ENCODE results near the gene PAGR1.

DNA sequence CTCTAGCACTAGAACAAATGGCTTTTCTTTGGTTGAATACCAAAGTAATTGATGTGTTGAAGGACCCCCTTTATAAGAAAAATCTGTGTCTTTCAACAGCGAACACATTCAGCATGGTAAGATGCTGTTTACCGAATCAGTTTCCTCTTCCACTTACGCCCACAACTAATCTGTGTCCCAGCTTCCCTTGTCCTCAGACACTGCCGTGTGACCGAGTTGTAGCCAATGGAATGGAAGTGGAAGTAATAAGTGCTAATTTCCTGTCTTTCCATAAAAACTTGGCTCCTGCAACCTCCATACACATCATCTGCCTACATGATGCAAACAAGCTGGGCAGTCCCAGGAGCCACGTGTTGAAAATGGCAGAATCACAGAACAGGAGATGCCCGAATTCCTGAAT is 36.7 kb downstream of the PAGR1 start:
- TF ChIP-seq ZNF274 (IDR thresholded peaks at IDR 0.05; ENCODE audit: low read depth, low read length), result no peak
- no peak for TF ChIP-seq YY1 (IDR thresholded peaks at IDR 0.05; ENCODE audit: insufficient read depth, insufficient read length)

Measured in NT2/D1 (cell line).